Type B pancreatic cell (in vitro differentiated cells): ENCODE data around the gene PCDHB9. TPM values are rescaled to one million over a fixed set of nuclear protein-coding genes. Genes with fewer than 3 reads are reported as not detected.
"Not testable (repeated sequence)": the region's sequence is repeated elsewhere in the genome, so short reads cannot be mapped to it uniquely, and the experiment has no call there.

Experiments
- DNase-seq: peaks from one replicate; pipeline ENCODE4 v3.0.0; 2021; ENCODE audit warnings: mixed read lengths; ENCODE audit not compliant: unreplicated experiment; ENCODE audit errors: extremely low spot score
- H3K27ac Mint-ChIP-seq: 2 replicates; pipeline ENCODE4 v1.8.0; 2021; ENCODE audit warnings: mild to moderate bottlenecking, mixed read lengths
- H3K27me3 Mint-ChIP-seq: 2 replicates; pipeline ENCODE4 v1.8.0; 2021; ENCODE audit warnings: mixed read lengths
- H3K36me3 Mint-ChIP-seq: 2 replicates; pipeline ENCODE4 v1.8.0; 2021; ENCODE audit warnings: mixed read lengths
- H3K4me1 Mint-ChIP-seq: one replicate; pipeline ENCODE4 v1.8.0; 2021; ENCODE audit warnings: mixed read lengths; ENCODE audit not compliant: unreplicated experiment
- H3K4me3 Mint-ChIP-seq: 2 replicates; pipeline ENCODE4 v1.8.0; 2021; ENCODE audit warnings: mild to moderate bottlenecking, mixed read lengths
- H3K9me3 Mint-ChIP-seq: 2 replicates; pipeline ENCODE4 v1.8.0; 2021; ENCODE audit warnings: mixed read lengths
- CTCF ChIP-seq: fragments of 200-600 bp; sonication (generic); conservative IDR thresholded peaks from 2 replicates; pipeline ENCODE4 v1.5.0; 2021; ENCODE audit warnings: antibody characterized with exemption, mild to moderate bottlenecking
- long read RNA-seq: library from polyadenylated mRNA; unstranded; transcript quantifications from one replicate; pipeline ENCODE4 v2.0.0, GENCODE V29; 2020
- total RNA-seq: library from RNA; stranded (reverse); gene quantifications from 2 replicates; pipeline ENCODE4 v1.2.1, GENCODE V29; 2021; ENCODE audit warnings: low replicate concordance

Gene PCDHB9
- total RNA-seq, result 2.2 and 2.8 TPM in 2 replicates
- long read RNA-seq, result 0 reads

- Mint-ChIP-seq H3K9me3 (peaks cover 17% of the 10 kb centered on the region), H3K4me1 (no peaks in the 10 kb centered on the region), H3K4me3 (peak within 1 kb of the TSS; percentile 60), H3K36me3 (peaks cover 21% of the 10 kb centered on the region), H3K27me3 (no peaks in the 10 kb centered on the region), H3K27ac (peak within 1 kb of the TSS; percentile 10)
- no peak for DNase-seq
- TF ChIP-seq CTCF, result peak; percentile 68
These were observed at the start of gene PCDHB9 for GRCh38 chr5:141186897-141187512. Gene PCDHB9, plus strand, starts transcription at chr5:141187161. Its CDS starts 158 bp downstream, at chr5:141187319.

- Mint-ChIP-seq H3K36me3 (peaks cover 25% of the 10 kb centered on the region), H3K9me3 (peaks cover 29% of the 10 kb centered on the region)
- not testable (repeated sequence) for H3K4me1 Mint-ChIP-seq, H3K27ac Mint-ChIP-seq, H3K27me3 Mint-ChIP-seq, H3K4me3 Mint-ChIP-seq, DNase-seq
These were observed 49.6 kb upstream of the PCDHB9 start for GRCh38 chr5:141137346-141137745.

- Mint-ChIP-seq H3K4me1 (no peaks in the 10 kb centered on the region), H3K27ac (no peak within 1 kb of the TSS), H3K4me3 (no peak within 1 kb of the TSS), H3K27me3 (no peaks in the 10 kb centered on the region), H3K36me3 (peaks cover 7% of the 10 kb centered on the region), H3K9me3 (peaks cover 10% of the 10 kb centered on the region)
- TF ChIP-seq CTCF, result no peak
- DNase-seq, result no peak
These were observed 37.1 kb upstream of the PCDHB9 start, which contains the start of gene PCDHB6 for GRCh38 chr5:141149812-141150211. Gene PCDHB6, plus strand, starts transcription at chr5:141150057. Its CDS starts 201 bp downstream, at chr5:141150258.

- Mint-ChIP-seq H3K9me3 (peaks cover 10% of the 10 kb centered on the region), H3K4me1 (no peaks in the 10 kb centered on the region), H3K27ac (no peak overlapping the region), H3K27me3 (no peaks in the 10 kb centered on the region), H3K36me3 (peaks cover 7% of the 10 kb centered on the region), H3K4me3 (no peak overlapping the region)
- no peak for DNase-seq
- no peak for TF ChIP-seq CTCF
These were observed 36.6 kb upstream of the PCDHB9 start for GRCh38 chr5:141150224-141150992.

GRCh38 chr5:141150993-141151325 is 36.0 kb upstream of the PCDHB9 start:
- Mint-ChIP-seq H3K36me3 (peaks cover 7% of the 10 kb centered on the region), H3K27ac (no peak overlapping the region), H3K27me3 (no peaks in the 10 kb centered on the region), H3K4me1 (no peaks in the 10 kb centered on the region), H3K4me3 (no peak overlapping the region), H3K9me3 (peaks cover 12% of the 10 kb centered on the region)
- no peak for DNase-seq
- TF ChIP-seq CTCF, result no peak

GRCh38 chr5:141151632-141152031 is 35.3 kb upstream of the PCDHB9 start:
- H3K27me3 Mint-ChIP-seq, DNase-seq, H3K27ac Mint-ChIP-seq, H3K4me3 Mint-ChIP-seq, H3K36me3 Mint-ChIP-seq, H3K4me1 Mint-ChIP-seq: not testable (repeated sequence)
- peaks cover 19% of the 10 kb centered on the region for H3K9me3 Mint-ChIP-seq

- H3K36me3 Mint-ChIP-seq, DNase-seq, H3K4me3 Mint-ChIP-seq, H3K4me1 Mint-ChIP-seq, H3K27ac Mint-ChIP-seq, H3K27me3 Mint-ChIP-seq: not testable (repeated sequence)
- H3K9me3 Mint-ChIP-seq, result peaks cover 21% of the 10 kb centered on the region
These were observed 34.9 kb upstream of the PCDHB9 start for GRCh38 chr5:141152096-141152495.
